ENCODE data around the gene TMEM117.
A peak's percentile ranks its signal among the peaks of the same experiment; 100 is the strongest.

TMEM117 gene

DNA sequence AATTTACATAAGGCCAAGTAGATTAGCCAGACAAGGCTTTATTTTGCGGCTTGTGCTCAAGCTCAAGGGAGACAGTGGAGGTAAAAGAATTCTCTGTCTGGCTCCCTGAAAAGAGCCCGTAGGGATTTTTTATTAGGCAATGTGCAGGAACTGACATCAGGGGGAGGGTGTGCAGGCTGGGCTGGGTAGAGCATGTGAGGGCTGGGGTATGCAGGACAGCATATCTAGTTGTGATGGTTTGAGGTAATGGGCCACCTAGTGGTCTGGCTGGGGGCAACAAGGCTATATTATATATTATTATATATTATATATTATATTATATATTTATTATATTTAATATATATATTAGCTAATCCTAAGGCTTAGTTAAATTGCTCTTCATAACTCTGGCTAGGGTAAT is 102.1 kb downstream of the TMEM117 start:
- no peak overlapping the region for H3K4me3 ChIP-seq (replicated peaks in 1 of 2; ENCODE audit: low read depth in 2 of 2, low read length in 2 of 2)
- TF ChIP-seq, protein P1, sequence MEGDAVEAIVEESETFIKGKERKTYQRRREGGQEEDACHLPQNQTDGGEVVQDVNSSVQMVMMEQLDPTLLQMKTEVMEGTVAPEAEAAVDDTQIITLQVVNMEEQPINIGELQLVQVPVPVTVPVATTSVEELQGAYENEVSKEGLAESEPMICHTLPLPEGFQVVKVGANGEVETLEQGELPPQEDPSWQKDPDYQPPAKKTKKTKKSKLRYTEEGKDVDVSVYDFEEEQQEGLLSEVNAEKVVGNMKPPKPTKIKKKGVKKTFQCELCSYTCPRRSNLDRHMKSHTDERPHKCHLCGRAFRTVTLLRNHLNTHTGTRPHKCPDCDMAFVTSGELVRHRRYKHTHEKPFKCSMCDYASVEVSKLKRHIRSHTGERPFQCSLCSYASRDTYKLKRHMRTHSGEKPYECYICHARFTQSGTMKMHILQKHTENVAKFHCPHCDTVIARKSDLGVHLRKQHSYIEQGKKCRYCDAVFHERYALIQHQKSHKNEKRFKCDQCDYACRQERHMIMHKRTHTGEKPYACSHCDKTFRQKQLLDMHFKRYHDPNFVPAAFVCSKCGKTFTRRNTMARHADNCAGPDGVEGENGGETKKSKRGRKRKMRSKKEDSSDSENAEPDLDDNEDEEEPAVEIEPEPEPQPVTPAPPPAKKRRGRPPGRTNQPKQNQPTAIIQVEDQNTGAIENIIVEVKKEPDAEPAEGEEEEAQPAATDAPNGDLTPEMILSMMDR (IDR thresholded peaks at IDR 0.05; ENCODE audit: low read depth, low read length): peak; percentile 36
- DNase-seq (ENCODE audit: low read depth in 2 of 2): peak; percentile 18 to 27

DNA sequence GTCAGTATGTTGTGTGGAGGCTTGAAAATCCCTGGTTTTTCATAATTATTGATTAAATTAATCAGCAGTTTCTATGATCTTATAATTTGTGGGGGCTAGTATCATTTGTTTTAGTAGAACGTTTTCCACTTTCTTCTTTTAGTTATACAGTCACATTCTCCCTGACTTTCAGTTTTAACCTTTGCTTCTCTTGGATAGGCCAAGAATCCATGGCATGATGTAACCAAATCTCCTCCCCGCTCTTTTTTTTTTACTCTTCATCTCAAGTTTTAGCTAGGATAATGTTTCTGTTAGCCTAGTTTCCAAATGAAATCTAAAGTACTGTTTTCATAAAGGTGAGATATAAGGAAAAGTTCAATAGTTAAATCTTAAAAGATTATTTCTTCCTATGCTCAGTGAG is 106.5 kb downstream of the TMEM117 start:
- H3K4me3 ChIP-seq (replicated peaks in 1 of 2; ENCODE audit: low read depth in 2 of 2, low read length in 2 of 2): no peak overlapping the region
- no peak for DNase-seq (ENCODE audit: low read depth in 2 of 2)
- TF ChIP-seq, protein P1 (IDR thresholded peaks at IDR 0.05; ENCODE audit: low read depth, low read length): no peak

DNA sequence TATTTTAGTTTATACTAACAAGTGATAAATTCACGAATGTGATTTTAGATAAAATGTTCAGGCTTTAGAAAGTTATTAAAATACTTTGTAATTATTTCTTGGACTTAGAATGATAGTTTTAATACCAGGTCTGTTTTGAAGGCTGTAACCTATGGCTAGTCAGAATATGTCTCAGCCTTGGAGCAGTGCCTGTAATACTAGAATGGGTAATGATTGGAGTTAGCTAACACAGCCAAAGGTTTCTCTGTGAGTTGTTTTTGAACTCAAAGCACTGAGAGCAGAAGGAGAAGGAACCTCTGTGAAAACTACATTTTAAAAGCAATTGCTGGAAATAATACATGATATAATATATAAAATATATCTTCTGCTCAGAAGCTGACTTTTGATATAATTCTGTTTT is 110.1 kb downstream of the TMEM117 start:
- no peak for DNase-seq (ENCODE audit: low read depth in 2 of 2)
- TF ChIP-seq, protein P1 (IDR thresholded peaks at IDR 0.05; ENCODE audit: low read depth, low read length): no peak
- H3K4me3 ChIP-seq (replicated peaks in 1 of 2; ENCODE audit: low read depth in 2 of 2, low read length in 2 of 2): no peak overlapping the region

DNA sequence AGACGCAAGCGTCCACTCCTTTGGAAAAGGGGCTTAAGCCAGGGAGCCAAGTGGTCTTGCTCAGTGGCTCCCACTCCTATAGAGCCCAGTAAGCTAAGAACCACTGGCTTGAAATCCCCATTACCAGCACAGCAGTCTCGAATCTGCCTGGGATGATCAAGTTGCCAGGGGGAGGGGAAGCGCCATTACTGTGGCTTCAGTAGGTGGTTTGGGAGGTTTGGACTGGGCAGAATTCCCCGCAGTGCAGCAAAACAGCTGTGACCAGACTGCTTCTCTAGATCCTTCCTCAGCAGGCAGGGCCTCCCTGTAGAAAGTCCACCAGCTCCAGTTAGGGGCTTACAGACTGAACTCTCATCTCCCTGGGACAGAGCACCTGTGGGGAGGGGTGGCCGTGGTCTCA is 115.4 kb downstream of the TMEM117 start:
- TF ChIP-seq, protein P1 (IDR thresholded peaks at IDR 0.05; ENCODE audit: low read depth, low read length): no peak
- H3K4me3 ChIP-seq (replicated peaks in 1 of 2; ENCODE audit: low read depth in 2 of 2, low read length in 2 of 2): no peak overlapping the region
- no peak for DNase-seq (ENCODE audit: low read depth in 2 of 2)

DNA sequence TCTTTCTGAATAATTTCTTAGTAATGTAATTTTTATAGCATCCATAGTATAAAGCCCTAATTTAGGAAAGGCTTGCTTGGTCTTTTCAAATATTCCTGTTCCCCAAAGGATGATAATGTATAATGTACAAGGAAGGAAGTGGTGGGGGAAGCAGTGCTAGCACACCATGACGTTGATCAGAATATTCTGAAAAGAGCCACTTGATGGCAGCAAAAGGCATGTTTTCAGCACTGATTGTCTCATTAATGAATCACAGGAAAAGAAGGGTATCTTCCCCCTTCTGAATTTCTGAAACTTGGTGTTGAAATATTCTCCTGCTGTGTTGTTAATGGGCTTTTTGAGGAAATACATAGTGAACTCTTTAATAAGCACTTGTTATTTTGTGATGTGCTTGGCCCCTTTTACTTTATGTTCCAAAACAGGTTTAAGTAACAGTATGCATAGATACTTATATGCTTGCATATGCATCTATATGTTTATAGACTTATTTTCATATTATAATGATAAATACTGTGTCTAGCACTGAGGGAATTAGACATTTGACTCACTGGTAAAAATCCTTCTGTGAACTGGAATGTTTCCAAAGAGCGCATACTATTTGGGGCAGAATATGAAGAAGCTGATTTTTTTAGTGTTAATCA is 122.0 kb downstream of the TMEM117 start:
- H3K4me3 ChIP-seq (replicated peaks in 1 of 2; ENCODE audit: low read depth in 2 of 2, low read length in 2 of 2): no peak overlapping the region
- TF ChIP-seq, protein P1 (IDR thresholded peaks at IDR 0.05; ENCODE audit: low read depth, low read length): peak; percentile 43
- peak; percentile 69 to 75 for DNase-seq (ENCODE audit: low read depth in 2 of 2)

DNA sequence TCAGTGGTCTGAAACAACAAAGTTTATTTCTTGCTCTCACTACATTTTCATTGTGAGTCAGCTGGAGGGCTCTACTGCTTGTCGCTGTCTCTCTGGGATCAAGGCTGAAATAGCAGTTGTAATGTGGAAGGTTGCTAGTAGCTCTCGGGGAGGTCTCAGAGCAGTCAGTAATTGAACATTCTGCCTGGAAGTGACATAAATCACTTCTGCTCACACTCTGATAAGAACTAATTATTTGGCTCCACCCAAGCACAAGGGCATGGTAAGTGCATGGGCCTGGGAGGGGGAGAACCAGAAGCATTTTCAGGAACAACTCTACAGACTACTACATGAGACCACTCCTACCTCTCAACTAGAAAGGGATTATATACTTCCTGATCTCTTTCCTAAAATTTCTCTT is 128.2 kb downstream of the TMEM117 start:
- TF ChIP-seq, protein P1 (IDR thresholded peaks at IDR 0.05; ENCODE audit: low read depth, low read length): no peak
- DNase-seq (ENCODE audit: low read depth in 2 of 2): no peak
- H3K4me3 ChIP-seq (replicated peaks in 1 of 2; ENCODE audit: low read depth in 2 of 2, low read length in 2 of 2): no peak overlapping the region

DNA sequence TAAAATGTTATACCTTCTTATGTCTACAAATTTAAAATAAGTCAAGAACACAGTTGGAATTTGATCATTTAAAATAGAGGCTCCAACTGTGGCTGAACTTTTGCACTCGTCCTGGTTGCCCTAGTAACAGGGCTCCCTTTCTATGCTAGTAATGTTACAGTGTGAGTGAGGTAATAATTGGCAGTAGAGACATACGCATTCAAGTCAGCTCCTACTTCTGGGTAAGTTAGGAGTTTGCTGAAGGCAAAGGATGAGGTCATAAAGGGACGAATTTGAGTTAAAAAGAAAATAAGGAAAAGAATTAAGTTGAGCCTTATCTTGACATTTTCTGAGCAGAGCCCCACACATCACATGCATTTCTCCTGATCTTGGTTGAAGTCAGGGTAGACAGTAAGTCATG is 129.1 kb downstream of the TMEM117 start:
- peak; percentile 30 to 53 for DNase-seq (ENCODE audit: low read depth in 2 of 2)
- H3K4me3 ChIP-seq (replicated peaks in 1 of 2; ENCODE audit: low read depth in 2 of 2, low read length in 2 of 2): no peak overlapping the region
- TF ChIP-seq, protein P1 (IDR thresholded peaks at IDR 0.05; ENCODE audit: low read depth, low read length): no peak
